Liver (tissue), 9 donors: ENCODE results near the gene SLC31A1. TPM values are rescaled to one million over a fixed set of nuclear protein-coding genes. Genes with fewer than 3 reads are reported as not detected.
A peak's percentile ranks its signal among the peaks of the same experiment; 100 is the strongest.

Source experiments
- DNase-seq: peaks from one replicate; pipeline ENCODE4 v3.0.0-alpha.2; 2017; ENCODE audit warnings: low spot score
- H3K27ac ChIP-seq, 2 donors: one replicate each; pipeline ENCODE4 v1.7.0; 2013; ENCODE audit warnings: inconsistent platforms in 2 of 2, low read length in 2 of 2, control low read depth in 1 of 2, low read depth in 1 of 2, mild to moderate bottlenecking in 1 of 2
- H3K27me3 ChIP-seq, 4 donors: one replicate each; pipeline versions ENCODE4 v1.6.1 to v1.7.0; 2013; ENCODE audit warnings: low read length in 3 of 4, inconsistent platforms in 1 of 4, mild to moderate bottlenecking in 1 of 4, moderate library complexity in 1 of 4; ENCODE audit not compliant: control insufficient read depth in 4 of 4, insufficient read depth in 4 of 4
- H3K36me3 ChIP-seq, 4 donors: one replicate each; pipeline versions ENCODE4 v1.6.1 to v1.7.0; 2013; ENCODE audit warnings: low read length in 3 of 4, mild to moderate bottlenecking in 3 of 4, low read depth in 1 of 4, moderate library complexity in 1 of 4; ENCODE audit not compliant: control insufficient read depth in 4 of 4, insufficient read depth in 3 of 4
- H3K4me1 ChIP-seq, 4 donors: one replicate each; pipeline versions ENCODE4 v1.6.1 to v1.7.0; 2013; ENCODE audit warnings: low read length in 3 of 4, mild to moderate bottlenecking in 3 of 4, moderate library complexity in 1 of 4; ENCODE audit not compliant: control insufficient read depth in 4 of 4, insufficient read depth in 4 of 4
- H3K4me3 ChIP-seq, 3 donors: one replicate each; pipeline versions ENCODE4 v1.6.1 to v1.7.0; 2013; ENCODE audit warnings: low read length in 3 of 3, control low read depth in 1 of 3, low read depth in 1 of 3, mild to moderate bottlenecking in 1 of 3
- H3K9ac ChIP-seq, 2 donors: one replicate each; pipeline ENCODE4 v1.7.0; 2013; ENCODE audit warnings: low read length in 2 of 2, mild to moderate bottlenecking in 2 of 2, moderate library complexity in 2 of 2, control low read depth in 1 of 2, low read depth in 1 of 2
- H3K9me3 ChIP-seq, 4 donors: one replicate each; pipeline versions ENCODE4 v1.6.1 to v1.7.0; 2013; ENCODE audit warnings: low read length in 3 of 4; ENCODE audit not compliant: control insufficient read depth in 4 of 4
- EGR1 ChIP-seq, 2 donors: IDR thresholded peaks; 2 replicates each; pipeline ENCODE4 v1.6.1; 2016 to 2018; ENCODE audit warnings: antibody characterized with exemption in 2 of 2, low read depth in 2 of 2
- FOXA1 ChIP-seq: IDR thresholded peaks from 2 replicates; pipeline ENCODE4 v1.6.1; 2016; ENCODE audit warnings: antibody characterized with exemption
- FOXA2 ChIP-seq: IDR thresholded peaks from 2 replicates; pipeline ENCODE4 v1.6.1; 2016; ENCODE audit warnings: antibody characterized with exemption
- GABPA ChIP-seq, 2 donors: IDR thresholded peaks in 1 of 2; conservative IDR thresholded peaks in 1 of 2; 2 replicates each; pipeline ENCODE4 v1.6.1; 2016; ENCODE audit warnings: antibody characterized with exemption in 2 of 2, mild to moderate bottlenecking in 1 of 2, moderate library complexity in 1 of 2
- HNF4A ChIP-seq, 2 donors: conservative IDR thresholded peaks; 2 replicates each; pipeline ENCODE4 v1.6.1; 2016; ENCODE audit warnings: antibody characterized with exemption in 2 of 2, mild to moderate bottlenecking in 2 of 2
- HNF4G ChIP-seq: IDR thresholded peaks from 2 replicates; pipeline ENCODE4 v1.6.1; 2016; ENCODE audit warnings: antibody characterized with exemption
- JUND ChIP-seq, 2 donors: IDR thresholded peaks; 2 replicates each; pipeline ENCODE4 v1.6.1; 2016; ENCODE audit warnings: antibody characterized with exemption in 2 of 2
- NR2F2 ChIP-seq: IDR thresholded peaks from 2 replicates; pipeline ENCODE4 v1.6.1; 2016; ENCODE audit warnings: antibody characterized with exemption
- RAD21 ChIP-seq, 2 donors: IDR thresholded peaks; 2 replicates each; pipeline ENCODE4 v1.6.1; 2016; ENCODE audit warnings: antibody characterized with exemption in 2 of 2, mild to moderate bottlenecking in 2 of 2
- RXRA ChIP-seq, 2 donors: IDR thresholded peaks; 2 replicates each; pipeline ENCODE4 v1.6.1; 2017 to 2018; ENCODE audit warnings: antibody characterized with exemption in 2 of 2, mild to moderate bottlenecking in 1 of 2
- SP1 ChIP-seq: IDR thresholded peaks from 2 replicates; pipeline ENCODE4 v1.6.1; 2018; ENCODE audit warnings: antibody characterized with exemption, mild to moderate bottlenecking
- TAF1 ChIP-seq: conservative IDR thresholded peaks from 2 replicates; pipeline ENCODE4 v1.6.1; 2016; ENCODE audit warnings: antibody characterized with exemption, mild to moderate bottlenecking
- YY1 ChIP-seq: IDR thresholded peaks from 2 replicates; pipeline ENCODE4 v1.6.1; 2016; ENCODE audit warnings: antibody characterized with exemption, mild to moderate bottlenecking
- WGBS: extraction: QIAGEN DNeasy Blood & Tissue Kit; methylation state at CpG from one replicate; pipeline ENCODE4 v1.1.7; 2013; 5-methylcytosine and 5-hydroxymethylcytosine counted together
- polyA plus RNA-seq, 2 donors: library from polyadenylated mRNA; stranded (reverse) in 1 of 2; unstranded in 1 of 2; fragments of 200-250 nt in 1 of 2; fragments of >200 nt in 1 of 2; fragmentation: Nextera tagmentation in 1 of 2; extraction: Ambion mirVana in 1 of 2; gene quantifications; one replicate each; pipeline versions ENCODE4 v1.2.1 to v1.2.3, GENCODE V29; 2013 to 2015
- total RNA-seq, 2 donors: library from RNA; depleted of rRNA; stranded (reverse); fragments of >200 nt; gene quantifications; one replicate each; pipeline ENCODE4 v1.2.3, GENCODE V29; 2014
- TF ChIP-seq, protein P1 (sequence below): IDR thresholded peaks from 2 replicates; pipeline ENCODE4 v1.6.1; 2016; ENCODE audit warnings: antibody characterized with exemption
- TF ChIP-seq, protein P2 (sequence below): fragments of 150-350 bp; IDR thresholded peaks from 2 replicates; pipeline ENCODE4 v1.5.1; 2017; ENCODE audit warnings: improper control_type of control experiment, low read depth, low read length; ENCODE audit not compliant: missing input control
- TF ChIP-seq, protein P3 (sequence below): IDR thresholded peaks from 2 replicates; pipeline ENCODE4 v1.6.1; 2016; ENCODE audit warnings: antibody characterized with exemption, mild to moderate bottlenecking
- TF ChIP-seq, protein P4 (sequence below): IDR thresholded peaks from 2 replicates; pipeline ENCODE4 v1.6.1; 2016; ENCODE audit warnings: antibody characterized with exemption
- TF ChIP-seq, protein P5 (sequence below): IDR thresholded peaks from 2 replicates; pipeline ENCODE4 v1.6.1; 2016; ENCODE audit warnings: antibody characterized with exemption
- donor health status: healthy.
- donor health status: healthy.
- donor health status: healthy.
- donor health status: healthy.
- donor health status: healthy.

Gene SLC31A1
- total and polyA plus RNA-seq, 4 donors = 26.6 to 96.2 (median 44.9) TPM

DNA sequence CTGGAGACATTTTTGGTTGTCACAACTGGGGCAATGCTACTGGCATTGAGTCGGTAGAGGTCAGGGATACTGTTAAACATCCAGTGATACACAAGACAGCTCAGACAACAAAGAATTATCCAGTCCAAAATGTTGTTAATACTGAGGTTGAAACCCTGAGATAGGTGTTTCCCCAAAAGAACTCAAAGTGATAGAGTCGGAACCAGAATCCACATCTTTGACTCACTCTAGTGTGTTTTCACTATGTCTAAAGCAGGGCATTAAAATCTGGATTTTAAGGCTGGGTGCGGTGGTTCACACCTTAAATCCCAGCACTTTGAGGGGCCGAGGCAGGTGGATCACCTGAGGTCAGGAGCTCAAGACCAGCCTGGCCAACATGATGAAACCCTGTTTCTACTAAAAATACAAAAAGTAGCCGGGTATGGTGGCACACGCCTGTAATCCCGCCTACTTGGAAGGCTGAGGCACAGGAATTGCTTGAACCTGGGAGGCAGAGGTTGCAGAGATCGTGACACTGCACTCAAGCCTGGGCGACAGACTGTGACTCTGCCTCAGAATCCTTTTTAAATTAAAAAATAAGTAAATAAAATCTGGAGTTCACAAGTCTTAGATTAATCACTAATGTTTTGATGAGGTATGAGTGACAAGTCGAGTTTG is 17.0 kb downstream of the SLC31A1 start:
- H3K36me3 ChIP-seq = no peaks in the 10 kb centered on the region
- H3K4me3 ChIP-seq = no peak overlapping the region
- DNase-seq = no peak
- no peaks in the 10 kb centered on the region for H3K27me3 ChIP-seq
- H3K27ac ChIP-seq = peak overlapping the region; percentile 51 to 55
- 46% methylated on average over 10 of the region's 10 CpGs for WGBS
- TF ChIP-seq EGR1 (IDR thresholded peaks at IDR 0.05; ENCODE audit: low read depth in 2 of 2) (no peak), NR2F2 (peak; percentile 2), RXRA (IDR thresholded peaks at IDR 0.05) (peak in 1 of 2 donors; percentile 27)
- peaks cover 17 to 60% (median 53%) of the 10 kb centered on the region in 4 donors for H3K4me1 ChIP-seq
- H3K9ac ChIP-seq = peak overlapping the region; percentile 22 to 25
- H3K9me3 ChIP-seq = no peaks in the 10 kb centered on the region

DNA sequence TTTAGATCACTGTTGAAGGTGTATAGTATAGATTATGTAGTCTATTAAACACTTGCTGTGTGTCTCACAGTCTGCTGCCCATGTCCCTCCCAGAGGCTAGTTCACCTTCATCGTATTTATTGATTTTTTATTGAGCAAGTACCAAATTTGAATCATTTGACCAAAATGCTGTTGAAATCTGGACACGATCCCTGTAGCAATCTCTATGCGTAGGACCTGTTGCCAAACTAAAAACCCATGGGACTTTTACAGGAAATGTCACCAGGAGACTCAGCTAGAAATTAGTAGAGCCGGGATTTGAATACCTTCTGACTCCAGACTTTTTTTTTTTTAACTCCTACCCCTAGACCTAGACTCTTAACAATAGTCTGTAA is 17.5 kb downstream of the SLC31A1 start:
- no peaks in the 10 kb centered on the region for H3K36me3 ChIP-seq
- H3K4me1 ChIP-seq = peaks cover 16 to 54% (median 48%) of the 10 kb centered on the region in 4 donors
- TF ChIP-seq, protein P1, sequence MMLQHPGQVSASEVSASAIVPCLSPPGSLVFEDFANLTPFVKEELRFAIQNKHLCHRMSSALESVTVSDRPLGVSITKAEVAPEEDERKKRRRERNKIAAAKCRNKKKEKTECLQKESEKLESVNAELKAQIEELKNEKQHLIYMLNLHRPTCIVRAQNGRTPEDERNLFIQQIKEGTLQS = no peak
- no peak for TF ChIP-seq FOXA1
- peak in 1 of 2 donors; percentile 34 for TF ChIP-seq RAD21 (IDR thresholded peaks at IDR 0.05)
- no peak for TF ChIP-seq EGR1 (IDR thresholded peaks at IDR 0.05; ENCODE audit: low read depth in 2 of 2)
- peak; percentile 50 to 58 for TF ChIP-seq RXRA (IDR thresholded peaks at IDR 0.05)
- TF ChIP-seq, protein P2, sequence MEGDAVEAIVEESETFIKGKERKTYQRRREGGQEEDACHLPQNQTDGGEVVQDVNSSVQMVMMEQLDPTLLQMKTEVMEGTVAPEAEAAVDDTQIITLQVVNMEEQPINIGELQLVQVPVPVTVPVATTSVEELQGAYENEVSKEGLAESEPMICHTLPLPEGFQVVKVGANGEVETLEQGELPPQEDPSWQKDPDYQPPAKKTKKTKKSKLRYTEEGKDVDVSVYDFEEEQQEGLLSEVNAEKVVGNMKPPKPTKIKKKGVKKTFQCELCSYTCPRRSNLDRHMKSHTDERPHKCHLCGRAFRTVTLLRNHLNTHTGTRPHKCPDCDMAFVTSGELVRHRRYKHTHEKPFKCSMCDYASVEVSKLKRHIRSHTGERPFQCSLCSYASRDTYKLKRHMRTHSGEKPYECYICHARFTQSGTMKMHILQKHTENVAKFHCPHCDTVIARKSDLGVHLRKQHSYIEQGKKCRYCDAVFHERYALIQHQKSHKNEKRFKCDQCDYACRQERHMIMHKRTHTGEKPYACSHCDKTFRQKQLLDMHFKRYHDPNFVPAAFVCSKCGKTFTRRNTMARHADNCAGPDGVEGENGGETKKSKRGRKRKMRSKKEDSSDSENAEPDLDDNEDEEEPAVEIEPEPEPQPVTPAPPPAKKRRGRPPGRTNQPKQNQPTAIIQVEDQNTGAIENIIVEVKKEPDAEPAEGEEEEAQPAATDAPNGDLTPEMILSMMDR = no peak
- TF ChIP-seq SP1 = peak; percentile 63
- TF ChIP-seq, protein P3, sequence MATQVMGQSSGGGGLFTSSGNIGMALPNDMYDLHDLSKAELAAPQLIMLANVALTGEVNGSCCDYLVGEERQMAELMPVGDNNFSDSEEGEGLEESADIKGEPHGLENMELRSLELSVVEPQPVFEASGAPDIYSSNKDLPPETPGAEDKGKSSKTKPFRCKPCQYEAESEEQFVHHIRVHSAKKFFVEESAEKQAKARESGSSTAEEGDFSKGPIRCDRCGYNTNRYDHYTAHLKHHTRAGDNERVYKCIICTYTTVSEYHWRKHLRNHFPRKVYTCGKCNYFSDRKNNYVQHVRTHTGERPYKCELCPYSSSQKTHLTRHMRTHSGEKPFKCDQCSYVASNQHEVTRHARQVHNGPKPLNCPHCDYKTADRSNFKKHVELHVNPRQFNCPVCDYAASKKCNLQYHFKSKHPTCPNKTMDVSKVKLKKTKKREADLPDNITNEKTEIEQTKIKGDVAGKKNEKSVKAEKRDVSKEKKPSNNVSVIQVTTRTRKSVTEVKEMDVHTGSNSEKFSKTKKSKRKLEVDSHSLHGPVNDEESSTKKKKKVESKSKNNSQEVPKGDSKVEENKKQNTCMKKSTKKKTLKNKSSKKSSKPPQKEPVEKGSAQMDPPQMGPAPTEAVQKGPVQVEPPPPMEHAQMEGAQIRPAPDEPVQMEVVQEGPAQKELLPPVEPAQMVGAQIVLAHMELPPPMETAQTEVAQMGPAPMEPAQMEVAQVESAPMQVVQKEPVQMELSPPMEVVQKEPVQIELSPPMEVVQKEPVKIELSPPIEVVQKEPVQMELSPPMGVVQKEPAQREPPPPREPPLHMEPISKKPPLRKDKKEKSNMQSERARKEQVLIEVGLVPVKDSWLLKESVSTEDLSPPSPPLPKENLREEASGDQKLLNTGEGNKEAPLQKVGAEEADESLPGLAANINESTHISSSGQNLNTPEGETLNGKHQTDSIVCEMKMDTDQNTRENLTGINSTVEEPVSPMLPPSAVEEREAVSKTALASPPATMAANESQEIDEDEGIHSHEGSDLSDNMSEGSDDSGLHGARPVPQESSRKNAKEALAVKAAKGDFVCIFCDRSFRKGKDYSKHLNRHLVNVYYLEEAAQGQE = no peak
- peak in 1 of 2 donors; percentile 23 for TF ChIP-seq GABPA (IDR thresholded peaks at IDR 0.05 in 1 of 2, conservative IDR thresholded peaks at IDR 0.05 in 1 of 2)
- TF ChIP-seq, protein P4, sequence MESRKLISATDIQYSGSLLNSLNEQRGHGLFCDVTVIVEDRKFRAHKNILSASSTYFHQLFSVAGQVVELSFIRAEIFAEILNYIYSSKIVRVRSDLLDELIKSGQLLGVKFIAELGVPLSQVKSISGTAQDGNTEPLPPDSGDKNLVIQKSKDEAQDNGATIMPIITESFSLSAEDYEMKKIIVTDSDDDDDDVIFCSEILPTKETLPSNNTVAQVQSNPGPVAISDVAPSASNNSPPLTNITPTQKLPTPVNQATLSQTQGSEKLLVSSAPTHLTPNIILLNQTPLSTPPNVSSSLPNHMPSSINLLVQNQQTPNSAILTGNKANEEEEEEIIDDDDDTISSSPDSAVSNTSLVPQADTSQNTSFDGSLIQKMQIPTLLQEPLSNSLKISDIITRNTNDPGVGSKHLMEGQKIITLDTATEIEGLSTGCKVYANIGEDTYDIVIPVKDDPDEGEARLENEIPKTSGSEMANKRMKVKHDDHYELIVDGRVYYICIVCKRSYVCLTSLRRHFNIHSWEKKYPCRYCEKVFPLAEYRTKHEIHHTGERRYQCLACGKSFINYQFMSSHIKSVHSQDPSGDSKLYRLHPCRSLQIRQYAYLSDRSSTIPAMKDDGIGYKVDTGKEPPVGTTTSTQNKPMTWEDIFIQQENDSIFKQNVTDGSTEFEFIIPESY = no peak
- TF ChIP-seq HNF4A (conservative IDR thresholded peaks at IDR 0.05) = peak; percentile 62 to 66
- TF ChIP-seq, protein P5, sequence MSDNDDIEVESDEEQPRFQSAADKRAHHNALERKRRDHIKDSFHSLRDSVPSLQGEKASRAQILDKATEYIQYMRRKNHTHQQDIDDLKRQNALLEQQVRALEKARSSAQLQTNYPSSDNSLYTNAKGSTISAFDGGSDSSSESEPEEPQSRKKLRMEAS = no peak
- peak; percentile 40 for TF ChIP-seq YY1
- TF ChIP-seq TAF1 = no peak
- TF ChIP-seq JUND (IDR thresholded peaks at IDR 0.05) = no peak
- TF ChIP-seq NR2F2 = peak; percentile 5
- peak; percentile 33 for TF ChIP-seq HNF4G
- TF ChIP-seq FOXA2 = no peak
- H3K9me3 ChIP-seq = no peaks in the 10 kb centered on the region
- DNase-seq = no peak
- WGBS = 25% methylated on average over 4 of the region's 4 CpGs
- peak overlapping the region; percentile 51 to 55 for H3K27ac ChIP-seq
- H3K4me3 ChIP-seq = no peak overlapping the region
- H3K9ac ChIP-seq = peak overlapping the region; percentile 22 to 25
- H3K27me3 ChIP-seq = no peaks in the 10 kb centered on the region
